NB4 (cell line): ENCODE data around the gene THOC5.

ENCODE experiments used
- CTCF ChIP-seq: IDR thresholded peaks from one replicate; pipeline ENCODE4 v1.5.1; 2012; ENCODE audit warnings: low read depth, low read length
- POLR2A ChIP-seq: IDR thresholded peaks from 2 replicates; pipeline ENCODE4 v1.6.1; 2011; ENCODE audit warnings: mild to moderate bottlenecking; ENCODE audit not compliant: insufficient read length; ENCODE audit errors: extremely low read depth

GRCh38 chr22:29476116-29476515, 77.4 kb downstream of the THOC5 start:
- TF ChIP-seq POLR2A, result no peak
- no peak for TF ChIP-seq CTCF
